Stomach (tissue), 9 donors: ENCODE results near the gene USP10. TPM values are rescaled to one million over a fixed set of nuclear protein-coding genes. Genes with fewer than 3 reads are reported as not detected.

Experiments
- DNase-seq, 2 donors: peaks; one replicate each; pipeline versions ENCODE4 v3.0.0 to v3.0.0-alpha.2; 2013 to 2019
- H3K27ac ChIP-seq, 5 donors: fragments of 200-600 bp in 4 of 5; sonication (generic) in 4 of 5; one replicate each; pipeline ENCODE4 v1.5.1; 2013 to 2019; ENCODE audit warnings: mild to moderate bottlenecking in 1 of 5, moderate library complexity in 1 of 5
- H3K27me3 ChIP-seq, 3 donors: fragments of 200-600 bp; sonication (generic); one replicate each; pipeline ENCODE4 v1.5.1; 2017 to 2019; ENCODE audit warnings: mixed run types in 1 of 3
- H3K36me3 ChIP-seq, 4 donors: fragments of 200-600 bp; sonication (generic); 1 replicate in 3 of 4; 2 replicates in 1 of 4; pipeline ENCODE4 v1.5.1; 2016 to 2019
- H3K4me1 ChIP-seq, 4 donors: fragments of 200-600 bp; sonication (generic); one replicate each; pipeline ENCODE4 v1.5.1; 2016 to 2019
- H3K4me3 ChIP-seq, 4 donors: fragments of 200-600 bp; sonication (generic) in 3 of 4; one replicate each; pipeline ENCODE4 v1.5.1; 2016 to 2019; ENCODE audit warnings: mild to moderate bottlenecking in 1 of 4
- H3K9me3 ChIP-seq, 4 donors: fragments of 200-600 bp; sonication (generic); one replicate each; pipeline ENCODE4 v1.5.1; 2016 to 2019
- EP300 ChIP-seq: sonication (generic); formaldehyde crosslinking; IDR thresholded peaks from one replicate; pipeline ENCODE4 v1.6.1; 2017; ENCODE audit warnings: antibody characterized with exemption
- POLR2A ChIP-seq, 4 donors: fragments of 450-650 bp; IDR thresholded peaks; one replicate each; pipeline ENCODE4 v1.6.1; 2016; ENCODE audit warnings: antibody characterized with exemption in 4 of 4, control low read depth in 2 of 4, mild to moderate bottlenecking in 1 of 4, moderate library complexity in 1 of 4
- POLR2AphosphoS5 ChIP-seq, 3 donors: sonication (generic); formaldehyde crosslinking; IDR thresholded peaks; one replicate each; pipeline ENCODE4 v1.6.1; 2016; ENCODE audit warnings: antibody characterized with exemption in 3 of 3
- WGBS, 5 donors: extraction: QIAGEN DNeasy Blood & Tissue Kit in 3 of 5; methylation state at CpG; one replicate each; pipeline versions ENCODE4 v1.1.5 to v1.1.7; 2013 to 2018; 5-methylcytosine and 5-hydroxymethylcytosine counted together
- intact Hi-C: fragments of 100-400 bp; cut with DNase I; formaldehyde crosslinking; loops from one replicate; pipeline ENCODE4 v1.15.1; 2023; ENCODE audit warnings: low total_unique reads
- polyA plus RNA-seq, 3 donors: library from polyadenylated mRNA; stranded (reverse); fragments of 200-250 nt; gene quantifications; one replicate each; pipeline ENCODE4 v1.2.3, GENCODE V29; 2013
- total RNA-seq, 5 donors: library from RNA; depleted of rRNA; stranded (reverse); fragments of >200 nt; gene quantifications; one replicate each; pipeline versions ENCODE4 v1.1.0 to v1.2.3, GENCODE V29; 2014 to 2016
- TF ChIP-seq, protein P1 (sequence below), 7 experiments: fragments of 450-650 bp in 4 of 7; fragments of 200-600 bp in 3 of 7; sonication (generic) in 3 of 7; IDR thresholded peaks; one replicate each; pipeline ENCODE4 v1.5.1; 2016 to 2019; ENCODE audit warnings: antibody characterized with exemption in 7 of 7, control low read depth in 2 of 7, mild to moderate bottlenecking in 1 of 7
- donor health status: healthy with polysubstance abuse.
- donor health status: Bipolar disorder and iron deficiency.
- donor health status: healthy.

USP10 gene
- total and polyA plus RNA-seq, 8 donors = 17.1 to 183 (median 44.8) TPM

- TF ChIP-seq POLR2AphosphoS5 (IDR thresholded peaks at IDR 0.05) = no peak
- TF ChIP-seq, protein P1, sequence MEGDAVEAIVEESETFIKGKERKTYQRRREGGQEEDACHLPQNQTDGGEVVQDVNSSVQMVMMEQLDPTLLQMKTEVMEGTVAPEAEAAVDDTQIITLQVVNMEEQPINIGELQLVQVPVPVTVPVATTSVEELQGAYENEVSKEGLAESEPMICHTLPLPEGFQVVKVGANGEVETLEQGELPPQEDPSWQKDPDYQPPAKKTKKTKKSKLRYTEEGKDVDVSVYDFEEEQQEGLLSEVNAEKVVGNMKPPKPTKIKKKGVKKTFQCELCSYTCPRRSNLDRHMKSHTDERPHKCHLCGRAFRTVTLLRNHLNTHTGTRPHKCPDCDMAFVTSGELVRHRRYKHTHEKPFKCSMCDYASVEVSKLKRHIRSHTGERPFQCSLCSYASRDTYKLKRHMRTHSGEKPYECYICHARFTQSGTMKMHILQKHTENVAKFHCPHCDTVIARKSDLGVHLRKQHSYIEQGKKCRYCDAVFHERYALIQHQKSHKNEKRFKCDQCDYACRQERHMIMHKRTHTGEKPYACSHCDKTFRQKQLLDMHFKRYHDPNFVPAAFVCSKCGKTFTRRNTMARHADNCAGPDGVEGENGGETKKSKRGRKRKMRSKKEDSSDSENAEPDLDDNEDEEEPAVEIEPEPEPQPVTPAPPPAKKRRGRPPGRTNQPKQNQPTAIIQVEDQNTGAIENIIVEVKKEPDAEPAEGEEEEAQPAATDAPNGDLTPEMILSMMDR (IDR thresholded peaks at IDR 0.05) = no peak
- no peak for TF ChIP-seq POLR2A (IDR thresholded peaks at IDR 0.05)
- no peak for TF ChIP-seq EP300
- Histone ChIP-seq H3K9me3 (no peaks in the 10 kb centered on the region), H3K27ac (no peak overlapping the region), H3K27me3 (no peaks in the 10 kb centered on the region), H3K4me3 (no peak overlapping the region), H3K36me3 (no peaks in the 10 kb centered on the region), H3K4me1 (peaks cover 0 to 9% (median 4%) of the 10 kb centered on the region in 4 donors)
- DNase-seq = no peak
- WGBS, 5 donors = 87 to 93% (median 92%) methylated on average over 9 to 10 of the region's 10 CpGs
- intact Hi-C loops = no loop called here
These were observed 104.5 kb downstream of the USP10 start for GRCh38 chr16:84804326-84804725.

GRCh38 chr16:84806256-84806889, 106.6 kb downstream of the USP10 start:
- H3K4me3 ChIP-seq = no peak overlapping the region
- TF ChIP-seq POLR2AphosphoS5 (IDR thresholded peaks at IDR 0.05) = no peak
- TF ChIP-seq EP300 = no peak
- TF ChIP-seq POLR2A (IDR thresholded peaks at IDR 0.05) = no peak
- TF ChIP-seq, protein P1 (IDR thresholded peaks at IDR 0.05) = no peak
- peaks cover 0 to 12% (median 4%) of the 10 kb centered on the region in 4 donors for H3K4me1 ChIP-seq
- 58 to 64% (median 60%) methylated on average over 20 to 26 of the region's 26 CpGs for WGBS, 5 donors
- peak in 1 of 2 donors; percentile 42 for DNase-seq
- H3K27ac ChIP-seq = peak overlapping the region in 2 of 5 donors; percentile 68 to 79
- no peaks in the 10 kb centered on the region for H3K9me3 ChIP-seq
- H3K27me3 ChIP-seq = no peaks in the 10 kb centered on the region
- H3K36me3 ChIP-seq = no peaks in the 10 kb centered on the region
- intact Hi-C loops = no loop called here

GRCh38 chr16:84806890-84807258, 107.1 kb downstream of the USP10 start:
- WGBS, 5 donors = 85 to 93% (median 88%) methylated on average over 7 to 10 of the region's 10 CpGs
- Histone ChIP-seq H3K4me3 (no peak overlapping the region), H3K27ac (peak overlapping the region in 2 of 5 donors; percentile 68 to 79), H3K27me3 (no peaks in the 10 kb centered on the region), H3K4me1 (peaks cover 0 to 12% (median 4%) of the 10 kb centered on the region in 4 donors), H3K36me3 (no peaks in the 10 kb centered on the region), H3K9me3 (no peaks in the 10 kb centered on the region)
- intact Hi-C loops = no loop called here
- TF ChIP-seq POLR2AphosphoS5 (IDR thresholded peaks at IDR 0.05) (no peak), EP300 (no peak), POLR2A (IDR thresholded peaks at IDR 0.05) (no peak)
- TF ChIP-seq, protein P1 (IDR thresholded peaks at IDR 0.05) = no peak
- no peak for DNase-seq

DNA sequence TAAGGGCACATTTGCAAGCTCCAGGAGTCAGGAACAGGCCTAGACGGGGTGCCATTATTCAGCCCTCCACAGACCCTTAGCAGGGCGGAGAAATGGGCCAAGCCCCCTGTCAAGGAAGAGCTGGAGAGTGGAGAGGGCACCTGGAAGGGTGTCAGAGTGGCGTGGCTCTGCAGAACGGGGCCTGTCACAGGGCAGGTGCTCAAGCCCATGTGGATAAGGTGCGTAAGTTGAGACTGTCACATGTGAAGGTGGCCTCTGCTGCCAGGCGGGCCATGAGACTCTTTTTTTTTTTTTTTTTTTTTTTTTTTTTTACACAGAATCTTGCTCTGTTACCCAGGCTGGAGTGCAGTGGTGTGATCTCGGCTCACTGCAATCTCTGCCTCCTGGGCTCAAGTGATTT, 108.0 kb downstream of the USP10 start:
- H3K27ac ChIP-seq = no peak overlapping the region
- WGBS, 5 donors = 84 to 94% (median 88%) methylated on average over 7 of the region's 7 CpGs
- no peaks in the 10 kb centered on the region for H3K36me3 ChIP-seq
- H3K4me3 ChIP-seq = no peak overlapping the region
- intact Hi-C loops = no loop called here
- H3K9me3 ChIP-seq = no peaks in the 10 kb centered on the region
- H3K27me3 ChIP-seq = no peaks in the 10 kb centered on the region
- DNase-seq = no peak
- TF ChIP-seq, protein P1 (IDR thresholded peaks at IDR 0.05) = no peak
- TF ChIP-seq EP300 (no peak), POLR2AphosphoS5 (IDR thresholded peaks at IDR 0.05) (no peak), POLR2A (IDR thresholded peaks at IDR 0.05) (no peak)
- peaks cover 0 to 12% (median 4%) of the 10 kb centered on the region in 4 donors for H3K4me1 ChIP-seq
